Measurements from ENCODE around the gene PTF1A.
"Not testable (repeated sequence)": the region's sequence is repeated elsewhere in the genome, so short reads cannot be mapped to it uniquely, and the experiment has no call there.

Gene PTF1A

DNA sequence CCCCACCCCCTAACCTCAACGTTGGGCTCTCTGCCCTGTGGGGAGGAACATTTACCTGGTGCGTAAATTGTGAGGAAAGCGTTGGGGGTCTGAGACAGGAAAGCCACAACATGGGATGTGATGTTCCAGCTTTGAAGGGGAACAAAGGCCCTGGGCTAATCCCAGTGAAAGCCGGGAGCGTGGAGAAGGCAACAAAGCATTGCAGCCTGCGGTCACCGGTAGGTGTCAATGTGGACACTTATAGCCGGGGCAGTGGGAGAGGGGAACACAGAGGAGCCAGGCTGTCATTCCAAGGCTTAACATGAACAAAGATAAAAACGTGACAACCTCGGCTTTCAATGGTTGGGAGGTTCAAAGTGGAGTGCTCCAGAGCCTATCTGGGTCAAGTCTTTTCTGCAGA is 12.7 kb downstream of the PTF1A start:
- no peak for DNase-seq (ENCODE audit: low read depth in 2 of 2)

DNA sequence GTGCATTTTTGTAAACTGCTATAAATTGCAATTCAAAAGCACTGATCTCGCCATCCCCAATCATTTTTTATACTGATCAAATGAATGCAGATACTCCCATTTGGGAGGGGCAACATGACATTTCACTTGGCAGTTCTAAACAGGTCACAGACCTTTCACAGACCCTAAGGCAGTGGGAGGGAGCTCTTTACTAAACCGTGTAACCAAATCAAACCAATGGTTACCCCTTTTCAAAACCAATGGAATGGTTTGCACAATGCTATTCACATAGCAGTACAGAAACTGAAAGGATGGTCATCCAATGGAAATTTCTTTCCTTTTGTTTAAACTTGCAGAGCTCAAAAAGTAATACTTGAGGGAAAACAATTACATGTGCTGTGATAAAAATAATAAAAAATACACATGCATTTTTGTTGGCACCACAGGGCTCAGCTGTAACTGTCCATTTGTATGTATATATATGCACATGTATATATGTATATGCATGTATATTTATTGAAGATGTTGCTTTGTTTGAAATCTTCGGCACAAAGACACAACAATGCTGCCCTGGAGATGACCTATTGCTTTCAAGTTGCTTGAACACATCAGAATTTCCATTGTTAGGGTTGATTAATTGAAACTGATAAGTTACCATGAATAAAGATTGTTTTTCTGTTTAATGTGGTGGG is 14.0 kb downstream of the PTF1A start:
- DNase-seq (ENCODE audit: low read depth in 2 of 2): no peak

DNA sequence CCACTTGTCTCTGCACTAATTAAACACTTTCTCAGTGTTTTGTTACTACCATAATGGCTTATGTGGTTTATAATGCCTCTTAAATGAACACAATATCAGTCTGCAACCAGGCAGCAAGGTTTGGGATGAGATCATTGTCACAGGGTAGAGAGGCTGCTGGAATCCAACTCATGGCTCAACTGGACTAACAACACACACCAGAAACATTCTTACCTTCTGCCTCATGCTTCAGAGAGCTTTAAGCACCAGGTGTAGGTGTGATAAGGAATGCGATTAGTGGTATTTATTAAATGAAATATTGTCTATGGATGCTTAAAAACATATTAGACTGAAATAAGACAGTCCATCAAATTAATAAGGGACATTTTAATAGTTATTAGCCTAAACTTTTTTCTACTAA is 25.4 kb downstream of the PTF1A start:
- no peak for DNase-seq (ENCODE audit: low read depth in 2 of 2)

DNA sequence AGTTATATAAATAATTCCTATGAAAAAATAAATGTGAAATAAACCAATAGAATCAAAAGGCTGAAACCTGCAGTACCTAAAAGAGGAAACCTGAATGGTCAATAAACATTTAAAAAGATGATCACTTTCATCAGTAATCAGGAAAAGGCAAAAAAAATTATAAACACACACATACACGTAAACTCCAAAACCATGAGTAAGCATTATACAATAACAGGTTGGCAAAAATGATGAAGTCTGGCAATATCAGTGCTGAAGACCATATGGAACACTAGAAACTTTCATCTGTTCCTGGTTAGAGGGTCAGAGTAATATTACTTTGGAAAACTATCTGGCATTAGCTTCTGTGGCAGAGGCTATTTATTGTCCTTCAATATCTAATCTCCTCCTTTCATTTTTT is 38.5 kb downstream of the PTF1A start:
- no peak for DNase-seq (ENCODE audit: low read depth in 2 of 2)

DNA sequence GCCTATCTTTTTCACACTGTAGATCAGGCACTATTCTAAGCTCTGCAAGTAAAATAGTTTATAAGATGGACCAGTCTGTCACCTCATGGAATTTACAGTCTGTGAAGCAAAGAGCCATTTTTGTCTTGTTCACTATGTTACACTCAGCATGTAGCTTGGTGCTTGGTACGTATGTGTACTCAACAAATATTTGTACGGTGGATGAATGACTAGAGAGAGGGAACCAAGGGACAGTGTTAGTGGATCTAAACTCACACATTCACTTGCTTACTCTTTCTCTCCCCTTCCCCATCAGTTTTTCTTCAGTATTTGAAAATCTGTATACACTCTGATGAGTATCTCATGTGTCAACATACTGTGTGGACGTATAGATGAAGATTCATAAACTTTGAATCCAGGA is 45.9 kb downstream of the PTF1A start:
- DNase-seq (ENCODE audit: low read depth in 2 of 2): no peak

DNA sequence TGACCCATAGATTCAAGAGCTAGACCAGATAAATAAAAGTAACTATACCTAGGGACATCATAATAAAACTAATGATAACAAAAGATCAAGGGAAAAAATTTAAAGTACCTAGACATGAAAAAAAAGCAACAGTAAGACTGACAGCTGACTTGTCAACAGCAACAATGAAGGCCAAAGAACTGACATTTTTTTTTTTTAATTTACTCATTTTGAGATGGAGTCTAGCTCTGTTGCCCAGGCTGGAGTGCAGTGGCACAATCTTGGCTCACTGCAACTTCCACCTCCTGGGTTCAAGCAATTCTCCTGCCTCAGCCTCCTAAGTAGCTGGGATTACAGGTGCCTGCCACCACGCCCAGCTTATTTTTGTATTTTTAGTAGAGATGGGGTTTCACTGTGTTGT is 49.7 kb downstream of the PTF1A start:
- DNase-seq (ENCODE audit: low read depth in 2 of 2): not testable (repeated sequence)
